ENCODE measurements around the gene GFM2.
"Not testable (repeated sequence)": the region's sequence is repeated elsewhere in the genome, so short reads cannot be mapped to it uniquely, and the experiment has no call there.

The GFM2 gene

DNA sequence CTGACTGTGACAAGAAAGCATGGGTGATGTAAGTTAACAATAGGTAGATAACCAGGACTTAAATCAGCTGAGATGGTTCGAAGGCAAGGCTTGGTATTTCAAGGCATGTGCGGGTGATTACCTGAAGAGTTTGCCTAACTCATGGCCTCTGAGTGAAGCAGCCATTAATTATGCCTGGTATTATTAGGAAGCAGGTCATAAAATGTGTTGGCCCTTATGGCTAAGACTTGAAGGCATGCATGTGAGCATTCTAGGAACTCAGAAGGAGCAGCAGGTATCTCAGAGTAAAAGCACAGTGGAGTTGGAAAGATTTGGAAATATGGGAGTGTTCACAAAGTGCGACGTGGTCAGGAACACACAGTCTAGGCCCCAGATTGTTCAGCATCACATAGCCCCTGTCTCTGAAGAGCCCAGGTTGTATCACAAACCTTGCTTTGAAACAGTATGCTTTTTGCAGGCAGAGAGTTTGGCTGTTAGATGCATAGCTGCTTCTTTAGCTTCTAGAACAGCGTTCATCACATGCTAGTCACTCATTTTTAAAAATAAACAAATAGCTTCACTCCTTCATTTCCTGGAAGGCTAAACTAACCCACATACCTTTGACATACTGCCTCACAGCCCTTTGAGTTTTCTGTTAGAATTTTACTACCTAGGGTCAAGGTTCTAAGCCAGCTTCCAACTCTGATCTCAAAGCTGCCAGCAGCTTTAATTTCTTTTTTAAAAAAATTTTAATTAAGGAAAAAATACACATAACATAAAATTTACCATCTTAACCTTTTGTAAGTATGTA, 79.8 kb downstream of the GFM2 start:
- DNase-seq: no peak

- no peak for DNase-seq
Observed at GRCh38 chr5:74685979-74686631, 80.8 kb downstream of the GFM2 start.

- peak; percentile 64 for DNase-seq
Observed at GRCh38 chr5:74684900-74685851, 81.7 kb downstream of the GFM2 start, which contains the start of gene HEXB. TSS of gene HEXB (plus strand) at chr5:74685233. CDS start at chr5:74685261, 28 bp downstream.

DNA sequence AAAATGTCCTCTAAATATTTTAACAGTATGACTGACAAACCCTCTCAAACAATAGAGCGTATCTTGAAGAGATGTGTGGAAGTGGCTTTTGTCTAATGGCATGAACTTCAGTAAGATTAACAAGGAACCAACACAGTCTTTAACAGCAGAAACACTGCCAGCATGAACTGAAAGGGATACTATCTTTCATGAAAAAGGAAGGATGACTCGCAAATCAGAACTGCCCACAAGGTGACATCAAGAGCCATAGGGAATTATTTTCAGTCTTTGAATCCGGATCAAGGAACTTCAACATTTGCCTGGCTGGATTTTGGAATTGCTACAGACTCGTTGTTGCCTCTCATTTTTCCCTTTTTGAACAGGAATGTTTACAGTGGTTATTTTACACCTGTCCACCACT, 87.0 kb downstream of the GFM2 start:
- DNase-seq: no peak

DNA sequence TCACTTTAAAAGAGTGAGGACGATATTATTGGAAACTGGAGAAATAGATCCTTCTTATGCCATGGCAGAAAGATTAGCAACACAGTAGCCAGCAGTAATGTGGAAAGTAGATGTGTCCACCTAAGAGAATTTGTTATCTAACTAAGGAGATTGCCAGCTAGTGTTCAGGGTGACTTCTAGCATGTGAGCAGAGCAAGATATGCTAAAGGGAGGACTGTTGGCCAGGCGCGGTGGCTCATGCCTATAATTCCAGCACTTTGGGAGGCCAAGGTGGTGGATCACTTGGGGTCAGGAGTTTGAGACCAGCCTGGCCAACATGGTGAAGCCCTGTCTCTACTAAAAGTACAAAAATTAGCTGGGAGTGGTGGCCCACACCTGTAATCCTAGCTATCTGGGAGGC, 87.6 kb downstream of the GFM2 start:
- not testable (repeated sequence) for DNase-seq

GRCh38 chr5:74678123-74678522, 88.8 kb downstream of the GFM2 start:
- not testable (repeated sequence) for DNase-seq

DNA sequence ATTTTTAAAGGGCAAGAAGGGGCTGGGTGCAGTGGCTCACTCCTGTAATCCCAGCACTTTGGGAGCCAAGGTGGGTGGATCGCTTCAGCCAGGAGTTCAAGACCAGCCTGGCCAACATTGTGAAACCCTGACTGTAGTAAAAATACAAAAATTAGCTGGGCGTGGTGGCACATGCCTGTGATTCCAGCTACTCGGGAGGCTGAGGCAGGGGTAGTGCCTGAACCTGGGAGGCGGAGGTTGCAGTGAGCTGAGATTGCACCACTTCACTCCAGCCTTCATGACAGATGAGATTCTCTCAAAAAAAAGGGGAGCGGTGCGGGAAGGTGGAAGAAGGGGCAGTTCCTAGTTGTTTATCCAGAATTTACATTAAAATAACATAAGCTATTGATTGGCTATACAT, 90.5 kb downstream of the GFM2 start:
- DNase-seq: not testable (repeated sequence)

DNA sequence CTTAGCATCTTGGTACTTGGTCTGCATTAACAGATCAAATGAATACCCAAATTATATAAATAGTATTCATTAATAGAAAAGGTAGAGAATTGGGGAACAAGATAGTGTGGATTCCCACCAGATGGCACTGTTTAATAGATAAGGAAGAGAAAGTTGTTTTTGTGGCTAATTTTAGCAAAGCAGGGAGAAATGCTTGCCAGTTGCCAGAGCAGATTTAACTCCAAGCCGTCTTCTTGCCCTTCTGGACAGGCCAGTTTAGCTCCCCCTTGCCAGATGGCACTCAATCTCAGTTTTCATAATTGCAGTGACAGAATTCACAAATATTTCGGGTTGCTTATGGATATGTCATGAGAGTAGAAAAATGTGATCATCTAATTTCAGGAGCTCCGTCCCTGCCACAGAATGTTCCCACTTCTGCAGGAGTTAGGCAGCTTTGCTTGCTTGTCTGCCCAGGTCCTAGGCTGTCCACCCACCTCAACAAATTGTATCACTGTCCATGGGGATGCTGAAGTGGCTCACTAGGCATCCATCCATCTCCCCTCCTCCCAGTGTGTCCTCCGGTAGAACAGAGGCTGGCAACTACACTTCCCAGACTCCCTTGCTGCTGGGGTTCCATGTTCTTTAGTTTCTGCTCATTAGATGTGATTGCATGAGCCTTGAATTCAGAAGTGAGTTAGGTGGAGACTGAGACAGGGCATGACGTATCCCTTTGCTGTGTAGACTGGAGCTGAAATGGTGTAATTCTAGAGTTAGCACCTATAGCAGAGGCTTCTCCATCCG, 93.7 kb downstream of the GFM2 start:
- no peak for DNase-seq

GRCh38 chr5:74672215-74672877, 94.6 kb downstream of the GFM2 start:
- no peak for DNase-seq

Measured in effector CD4-positive, alpha-beta T cell (primary cell).